RWPE2 (cell line): ENCODE measurements around the gene DGCR8.

Source experiments
- ATAC-seq: fragments of 200-7000 bp; cut with Tn5 transposase; 3 replicates; pipeline ENCODE4 v1.9.1; 2021; ENCODE audit warnings: low read depth
- DNase-seq: peaks from one replicate; pipeline ENCODE4 v3.0.0-alpha.2; 2020; ENCODE audit warnings: low spot score
- H3K27ac ChIP-seq: fragments of 450-650 bp; 2 replicates; pipeline ENCODE4 v1.5.1; 2017; ENCODE audit warnings: mild to moderate bottlenecking; ENCODE audit not compliant: poor library complexity, severe bottlenecking
- H3K27me3 ChIP-seq: fragments of 250-450 bp; sonication (Bioruptor Pico); 2 replicates; pipeline ENCODE4 v1.5.1; 2021; ENCODE audit warnings: mild to moderate bottlenecking, moderate library complexity; ENCODE audit not compliant: insufficient read depth, poor library complexity, severe bottlenecking
- H3K36me3 ChIP-seq: fragments of 250-450 bp; sonication (Bioruptor Pico); 2 replicates; pipeline ENCODE4 v1.5.1; 2020; ENCODE audit warnings: low read depth, mild to moderate bottlenecking, moderate library complexity
- H3K4me1 ChIP-seq: fragments of 250-450 bp; sonication (Bioruptor Pico); 2 replicates; pipeline ENCODE4 v1.5.1; 2021; ENCODE audit warnings: mild to moderate bottlenecking, moderate library complexity; ENCODE audit not compliant: insufficient read depth, poor library complexity, severe bottlenecking
- H3K4me3 ChIP-seq: fragments of 250-450 bp; sonication (Bioruptor Pico); 2 replicates; pipeline ENCODE4 v1.5.1; 2021; ENCODE audit warnings: mild to moderate bottlenecking, moderate library complexity; ENCODE audit not compliant: severe bottlenecking
- H3K9me3 ChIP-seq: fragments of 250-450 bp; sonication (Bioruptor Pico); 2 replicates; pipeline ENCODE4 v1.5.1; 2021; ENCODE audit warnings: mild to moderate bottlenecking, moderate library complexity; ENCODE audit not compliant: severe bottlenecking
- TF ChIP-seq, protein P1 (sequence below): fragments of 450-650 bp; IDR thresholded peaks from one replicate; pipeline ENCODE4 v1.5.1; 2017; ENCODE audit warnings: mild to moderate bottlenecking, moderate library complexity; ENCODE audit not compliant: poor library complexity, severe bottlenecking

The DGCR8 gene

DNA sequence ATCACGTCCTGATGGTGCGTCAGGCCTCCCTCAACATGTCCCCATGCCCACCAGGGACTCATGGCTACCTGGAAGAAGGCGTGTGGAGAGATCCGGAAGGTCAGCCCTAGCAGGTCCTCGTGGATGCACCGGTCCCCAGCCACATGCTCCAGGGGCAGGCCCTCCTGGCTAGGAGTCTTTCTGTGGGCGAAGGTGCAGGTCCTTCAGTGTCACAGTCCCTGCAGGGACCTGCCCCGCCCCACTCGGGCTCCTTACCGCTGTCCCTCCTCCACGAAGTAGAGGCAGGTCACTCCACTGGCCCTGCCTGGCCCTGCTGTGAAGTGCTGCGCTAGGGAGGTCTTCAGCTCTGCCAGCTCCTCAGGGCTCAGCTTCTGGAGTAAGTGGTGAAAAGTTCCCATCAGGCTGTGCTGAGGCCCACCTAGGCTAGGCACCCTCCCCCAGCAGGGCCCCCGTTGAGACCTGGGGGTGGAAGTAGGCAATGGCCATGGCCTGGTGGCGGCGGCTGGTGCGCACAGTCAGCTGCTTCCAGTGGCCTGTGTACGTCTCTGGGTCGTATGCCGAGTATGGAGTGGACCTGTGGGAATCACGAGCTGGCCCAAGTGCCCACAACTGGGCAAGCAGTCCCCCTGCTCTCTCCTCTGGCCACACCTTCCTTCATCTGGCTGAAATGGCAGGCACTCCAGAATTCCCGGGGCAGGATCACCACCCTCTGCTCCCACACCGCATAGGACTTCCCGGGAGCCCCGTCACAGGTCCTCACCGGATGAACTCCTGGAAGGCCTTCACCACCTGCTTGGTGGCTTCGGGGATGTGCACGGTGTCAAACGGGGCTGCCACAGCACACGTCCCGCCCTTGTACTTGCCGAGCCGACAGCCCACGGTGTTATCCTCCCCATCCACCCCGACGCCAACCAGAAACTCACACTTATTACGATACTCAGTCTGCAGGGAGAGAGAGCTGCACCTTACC, 34.8 kb downstream of the DGCR8 start:
- TF ChIP-seq, protein P1, sequence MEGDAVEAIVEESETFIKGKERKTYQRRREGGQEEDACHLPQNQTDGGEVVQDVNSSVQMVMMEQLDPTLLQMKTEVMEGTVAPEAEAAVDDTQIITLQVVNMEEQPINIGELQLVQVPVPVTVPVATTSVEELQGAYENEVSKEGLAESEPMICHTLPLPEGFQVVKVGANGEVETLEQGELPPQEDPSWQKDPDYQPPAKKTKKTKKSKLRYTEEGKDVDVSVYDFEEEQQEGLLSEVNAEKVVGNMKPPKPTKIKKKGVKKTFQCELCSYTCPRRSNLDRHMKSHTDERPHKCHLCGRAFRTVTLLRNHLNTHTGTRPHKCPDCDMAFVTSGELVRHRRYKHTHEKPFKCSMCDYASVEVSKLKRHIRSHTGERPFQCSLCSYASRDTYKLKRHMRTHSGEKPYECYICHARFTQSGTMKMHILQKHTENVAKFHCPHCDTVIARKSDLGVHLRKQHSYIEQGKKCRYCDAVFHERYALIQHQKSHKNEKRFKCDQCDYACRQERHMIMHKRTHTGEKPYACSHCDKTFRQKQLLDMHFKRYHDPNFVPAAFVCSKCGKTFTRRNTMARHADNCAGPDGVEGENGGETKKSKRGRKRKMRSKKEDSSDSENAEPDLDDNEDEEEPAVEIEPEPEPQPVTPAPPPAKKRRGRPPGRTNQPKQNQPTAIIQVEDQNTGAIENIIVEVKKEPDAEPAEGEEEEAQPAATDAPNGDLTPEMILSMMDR, result no peak
- H3K36me3 ChIP-seq, result peaks cover 71% of the 10 kb centered on the region
- DNase-seq (no peak), ATAC-seq (no peak)
- H3K27me3 ChIP-seq, result no peaks in the 10 kb centered on the region
- no peak overlapping the region for H3K4me3 ChIP-seq
- no peak overlapping the region for H3K27ac ChIP-seq
- no peaks in the 10 kb centered on the region for H3K4me1 ChIP-seq
- peaks cover 2% of the 10 kb centered on the region for H3K9me3 ChIP-seq

DNA sequence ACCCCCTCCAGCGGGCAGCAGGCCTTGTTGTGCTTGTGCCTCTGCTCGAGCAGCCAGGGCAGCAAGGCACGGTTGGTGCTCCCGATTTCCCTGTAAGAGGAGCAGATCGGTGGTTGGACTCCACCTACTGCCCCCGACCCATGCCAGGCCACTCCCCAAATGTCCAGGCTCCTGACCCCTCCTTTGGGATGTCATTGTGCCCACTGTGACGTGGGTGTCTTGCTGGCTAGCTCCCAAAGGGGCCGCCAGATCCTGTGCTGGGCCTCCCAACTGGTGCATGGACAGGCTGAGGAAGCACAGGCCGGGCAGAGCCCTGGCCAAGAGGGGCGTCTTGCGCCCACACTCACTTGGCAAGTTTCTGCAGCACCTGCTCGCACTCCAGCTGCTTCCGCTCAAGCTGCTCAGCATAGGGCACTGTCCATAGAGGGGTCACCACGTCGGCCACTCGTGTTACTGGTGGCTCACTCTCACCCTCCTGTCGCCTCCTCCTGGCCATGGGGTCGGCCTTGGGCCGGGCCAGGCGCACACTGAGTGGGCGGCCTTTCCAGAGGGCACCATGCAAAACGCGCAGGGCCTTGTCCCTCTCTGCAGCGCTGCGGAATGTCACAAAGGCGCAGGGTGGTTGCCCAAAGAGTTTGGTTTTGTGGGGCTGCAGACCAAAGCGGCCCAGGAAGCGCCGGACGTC, 35.8 kb downstream of the DGCR8 start, which contains the start of gene RANBP1:
TSS of gene RANBP1 (plus strand) at position 414 of the 685 bp plus-strand sequence. CDS start at position 495, 81 bp downstream.
- ATAC-seq (no peak), DNase-seq (no peak)
- no peaks in the 10 kb centered on the region for H3K4me1 ChIP-seq
- TF ChIP-seq, protein P1, result no peak
- H3K4me3 ChIP-seq, result peak within 1 kb of the TSS; percentile 96
- H3K36me3 ChIP-seq, result peaks cover 71% of the 10 kb centered on the region
- no peaks in the 10 kb centered on the region for H3K27me3 ChIP-seq
- H3K9me3 ChIP-seq, result peaks cover under 1% of the 10 kb centered on the region
- H3K27ac ChIP-seq, result peak within 1 kb of the TSS; percentile 80

DNA sequence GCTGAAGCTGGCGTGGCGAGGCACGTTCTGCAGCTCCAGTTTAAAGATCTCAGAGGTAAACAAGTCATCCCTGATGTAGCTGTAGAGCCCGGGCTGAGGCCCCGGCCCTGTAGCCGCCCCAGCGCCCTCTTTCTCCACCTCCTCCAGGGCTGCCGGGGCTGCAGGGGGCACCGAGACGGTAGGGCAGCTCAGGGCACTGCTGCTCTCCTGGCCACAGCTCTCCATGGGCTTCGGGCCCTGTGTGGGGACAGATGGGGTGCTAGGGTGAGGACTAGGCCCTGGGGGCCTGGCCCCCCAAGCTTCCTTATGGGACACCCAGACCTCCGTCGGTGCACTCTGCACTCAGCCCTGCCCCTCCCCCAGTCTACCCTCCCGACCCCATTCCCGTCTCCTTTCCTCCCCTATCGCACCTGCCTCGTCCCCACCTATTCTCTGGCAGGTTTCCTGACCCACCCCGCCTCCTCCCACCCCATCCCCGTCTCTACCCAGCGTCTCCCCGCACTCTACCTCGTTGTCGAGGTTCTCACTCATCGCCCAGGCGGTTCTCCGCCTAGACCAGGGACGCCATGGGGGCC, 36.4 kb downstream of the DGCR8 start:
- Histone ChIP-seq H3K27ac (peak overlapping the region; percentile 80), H3K27me3 (no peaks in the 10 kb centered on the region), H3K4me1 (no peaks in the 10 kb centered on the region), H3K9me3 (no peaks in the 10 kb centered on the region), H3K4me3 (peak overlapping the region; percentile 96), H3K36me3 (peaks cover 70% of the 10 kb centered on the region)
- no peak for ATAC-seq
- TF ChIP-seq, protein P1, result no peak
- DNase-seq, result no peak

DNA sequence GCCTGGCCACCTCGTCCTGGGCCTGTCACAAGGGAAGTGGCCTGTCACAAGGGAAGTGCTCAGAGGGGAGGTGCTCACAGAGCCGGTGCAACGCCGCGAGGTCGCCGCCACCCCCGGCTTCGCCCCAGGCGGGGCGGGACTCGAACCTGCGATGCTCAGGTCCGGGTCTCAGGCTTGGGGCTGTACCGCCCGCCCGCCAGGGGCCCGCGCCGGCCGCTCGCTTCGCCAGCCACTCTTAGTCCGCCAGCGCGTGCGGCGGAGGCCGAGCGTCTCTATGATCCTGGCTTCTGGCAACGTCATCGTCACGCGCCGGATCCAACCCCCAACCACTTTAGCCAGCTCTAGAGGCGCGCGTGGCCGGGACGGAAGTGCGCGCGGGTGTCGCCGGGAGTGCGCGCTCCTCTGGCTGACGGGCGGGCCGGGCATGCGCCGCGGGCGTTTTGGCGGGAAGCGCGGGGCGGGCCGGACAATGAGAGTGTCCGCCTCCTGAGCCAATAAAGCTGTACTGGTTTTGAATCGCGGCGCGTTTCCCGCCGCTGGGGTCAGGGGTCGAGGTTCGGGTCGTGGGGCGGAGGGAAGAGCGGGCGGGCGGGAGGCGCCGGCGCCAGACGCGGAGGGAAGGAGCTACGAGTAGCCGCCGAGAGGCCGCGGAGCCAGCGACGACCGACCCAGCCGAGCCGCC, 37.1 kb downstream of the DGCR8 start, which contains the start of gene TRMT2A:
TSS of gene TRMT2A (minus strand) at position 276 of the 682 bp plus-strand sequence. CDS start 320 bp downstream, outside the sequence.
- no peaks in the 10 kb centered on the region for H3K9me3 ChIP-seq
- TF ChIP-seq, protein P1, result peak; percentile 29
- peak within 1 kb of the TSS; percentile 96 for H3K4me3 ChIP-seq
- peak within 1 kb of the TSS; percentile 80 for H3K27ac ChIP-seq
- H3K36me3 ChIP-seq, result peaks cover 72% of the 10 kb centered on the region
- ATAC-seq (peak; percentile 75), DNase-seq (peak; percentile 93)
- no peaks in the 10 kb centered on the region for H3K4me1 ChIP-seq
- H3K27me3 ChIP-seq, result no peaks in the 10 kb centered on the region
